Measurements from ENCODE around the gene CDS1. TPM values are rescaled to one million over a fixed set of nuclear protein-coding genes. Genes with fewer than 3 reads are reported as not detected.

CDS1 gene
- total and polyA plus RNA-seq, 2 donors from 2014 or later: 13.5 to 18.8 TPM

DNA sequence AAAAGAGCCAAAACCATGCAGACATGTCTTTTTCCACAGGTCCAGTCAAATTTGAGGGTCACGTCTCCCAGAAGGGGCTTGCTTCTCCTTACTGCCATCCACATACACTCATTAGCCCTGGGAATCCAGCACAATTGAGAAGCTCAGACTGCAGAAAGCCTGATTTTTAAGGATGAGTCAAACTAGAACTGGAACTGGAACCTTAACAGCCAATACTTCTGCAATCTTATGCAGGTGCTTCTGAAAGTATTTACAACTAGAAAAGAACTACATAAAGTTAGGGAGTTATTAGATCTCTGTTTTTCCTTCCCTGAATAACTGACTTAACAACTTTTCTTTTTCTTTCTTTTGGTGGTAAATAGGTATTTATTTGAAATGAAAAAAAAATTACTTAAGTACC, 86.3 kb downstream of the CDS1 start:
- H3K27ac ChIP-seq (ENCODE audit: low read depth in 2 of 2, low read length in 2 of 2): no peak overlapping the region
- H3K9me3 ChIP-seq (ENCODE audit: control insufficient read depth in 2 of 3, insufficient read depth in 1 of 3, low read length in 3 of 3): no peaks in the 10 kb centered on the region
- H3K27me3 ChIP-seq (ENCODE audit: control insufficient read depth, insufficient read depth, low read length): no peaks in the 10 kb centered on the region
- TF ChIP-seq, protein P1, sequence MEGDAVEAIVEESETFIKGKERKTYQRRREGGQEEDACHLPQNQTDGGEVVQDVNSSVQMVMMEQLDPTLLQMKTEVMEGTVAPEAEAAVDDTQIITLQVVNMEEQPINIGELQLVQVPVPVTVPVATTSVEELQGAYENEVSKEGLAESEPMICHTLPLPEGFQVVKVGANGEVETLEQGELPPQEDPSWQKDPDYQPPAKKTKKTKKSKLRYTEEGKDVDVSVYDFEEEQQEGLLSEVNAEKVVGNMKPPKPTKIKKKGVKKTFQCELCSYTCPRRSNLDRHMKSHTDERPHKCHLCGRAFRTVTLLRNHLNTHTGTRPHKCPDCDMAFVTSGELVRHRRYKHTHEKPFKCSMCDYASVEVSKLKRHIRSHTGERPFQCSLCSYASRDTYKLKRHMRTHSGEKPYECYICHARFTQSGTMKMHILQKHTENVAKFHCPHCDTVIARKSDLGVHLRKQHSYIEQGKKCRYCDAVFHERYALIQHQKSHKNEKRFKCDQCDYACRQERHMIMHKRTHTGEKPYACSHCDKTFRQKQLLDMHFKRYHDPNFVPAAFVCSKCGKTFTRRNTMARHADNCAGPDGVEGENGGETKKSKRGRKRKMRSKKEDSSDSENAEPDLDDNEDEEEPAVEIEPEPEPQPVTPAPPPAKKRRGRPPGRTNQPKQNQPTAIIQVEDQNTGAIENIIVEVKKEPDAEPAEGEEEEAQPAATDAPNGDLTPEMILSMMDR (IDR thresholded peaks at IDR 0.05; ENCODE audit: borderline replicate concordance, extremely low read depth, insufficient read depth): no peak
- FAIRE-seq (no peak), DNase-seq (no peak)
- no peak overlapping the region for H3K4me3 ChIP-seq (ENCODE audit: low read length in 3 of 3)
- no peak overlapping the region for H3K9ac ChIP-seq (ENCODE audit: low read length in 3 of 3)
- intact Hi-C loops (cut with DNase I): no loop called here
- peaks cover 6 to 28% (median 12%) of the 10 kb centered on the region in 3 donors for H3K36me3 ChIP-seq (ENCODE audit: control insufficient read depth in 2 of 3, insufficient read depth in 3 of 3, low read length in 3 of 3)
- no peaks in the 10 kb centered on the region for H3K4me1 ChIP-seq (ENCODE audit: control insufficient read depth in 2 of 3, insufficient read depth in 2 of 3, low read depth in 1 of 3, low read length in 3 of 3)

DNA sequence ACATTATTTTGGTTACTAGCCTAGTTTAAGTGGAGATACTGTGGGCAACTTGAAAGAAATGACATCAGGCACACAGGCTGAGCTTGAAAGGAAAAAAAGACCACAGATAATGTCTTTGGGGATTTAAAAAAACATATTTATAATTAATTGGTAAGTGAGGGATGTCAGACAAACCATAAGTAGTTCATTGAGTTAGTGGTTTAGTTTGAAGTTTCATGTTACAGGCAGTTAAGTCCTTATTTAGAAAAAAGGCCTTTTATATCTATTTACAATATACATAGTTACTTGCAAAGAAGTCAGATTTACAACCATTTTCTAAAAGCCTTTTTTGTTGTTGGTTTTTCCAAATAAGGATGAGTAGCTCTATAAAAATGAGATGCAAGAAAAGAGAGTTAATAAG, 89.2 kb downstream of the CDS1 start:
- no peaks in the 10 kb centered on the region for H3K4me1 ChIP-seq (ENCODE audit: control insufficient read depth in 2 of 3, insufficient read depth in 2 of 3, low read depth in 1 of 3, low read length in 3 of 3)
- no peak overlapping the region for H3K4me3 ChIP-seq (ENCODE audit: low read length in 3 of 3)
- TF ChIP-seq, protein P1 (IDR thresholded peaks at IDR 0.05; ENCODE audit: borderline replicate concordance, extremely low read depth, insufficient read depth): no peak
- H3K27ac ChIP-seq (ENCODE audit: low read depth in 2 of 2, low read length in 2 of 2): no peak overlapping the region
- H3K36me3 ChIP-seq (ENCODE audit: control insufficient read depth in 2 of 3, insufficient read depth in 3 of 3, low read length in 3 of 3): peaks cover 4 to 48% (median 28%) of the 10 kb centered on the region in 3 donors
- H3K27me3 ChIP-seq (ENCODE audit: control insufficient read depth, insufficient read depth, low read length): no peaks in the 10 kb centered on the region
- DNase-seq (no peak), FAIRE-seq (no peak)
- H3K9ac ChIP-seq (ENCODE audit: low read length in 3 of 3): no peak overlapping the region
- intact Hi-C loops (cut with DNase I): no loop called here
- no peaks in the 10 kb centered on the region for H3K9me3 ChIP-seq (ENCODE audit: control insufficient read depth in 2 of 3, insufficient read depth in 1 of 3, low read length in 3 of 3)

DNA sequence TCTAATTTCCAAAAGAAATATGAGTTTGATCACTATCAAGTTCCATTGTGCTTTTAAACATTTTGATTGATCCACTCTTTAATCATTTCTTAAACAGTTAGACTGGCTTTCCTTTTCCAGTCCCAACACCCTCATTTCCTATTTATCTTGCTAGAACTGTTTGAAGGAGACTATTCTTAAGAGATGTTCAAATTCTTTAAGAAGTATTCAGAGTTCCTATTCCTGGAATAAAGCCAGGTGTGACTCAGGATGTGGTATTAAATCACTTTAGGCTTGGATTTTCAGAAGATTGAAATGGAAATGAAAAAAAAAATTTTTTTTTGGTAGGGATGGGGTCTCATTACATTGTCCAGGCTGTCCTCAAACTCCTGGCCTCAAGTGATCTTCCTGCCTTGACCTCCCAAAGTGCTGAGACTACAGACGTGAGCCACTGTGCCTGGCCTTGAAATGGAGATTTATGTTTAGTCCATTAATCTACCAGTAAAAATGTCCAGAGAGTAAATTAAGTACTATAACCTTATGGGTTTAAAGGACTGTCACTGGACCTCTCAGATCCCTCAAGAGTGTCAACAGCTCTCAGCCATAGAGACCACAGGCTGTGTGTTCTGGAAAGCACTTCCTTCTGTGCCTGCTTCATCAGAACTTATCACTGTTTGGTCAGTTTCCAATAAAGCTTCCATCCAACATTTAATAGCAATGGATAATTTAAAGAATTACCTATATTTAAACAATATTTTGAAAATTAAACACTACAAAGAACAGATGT, 90.7 kb downstream of the CDS1 start:
- intact Hi-C loops (cut with DNase I): no loop called here
- Histone ChIP-seq H3K9me3 (ENCODE audit: control insufficient read depth in 2 of 3, insufficient read depth in 1 of 3, low read length in 3 of 3) (no peaks in the 10 kb centered on the region), H3K27me3 (ENCODE audit: control insufficient read depth, insufficient read depth, low read length) (no peaks in the 10 kb centered on the region), H3K27ac (ENCODE audit: low read depth in 2 of 2, low read length in 2 of 2) (no peak overlapping the region), H3K4me3 (ENCODE audit: low read length in 3 of 3) (no peak overlapping the region), H3K4me1 (ENCODE audit: control insufficient read depth in 2 of 3, insufficient read depth in 2 of 3, low read depth in 1 of 3, low read length in 3 of 3) (no peaks in the 10 kb centered on the region), H3K9ac (ENCODE audit: low read length in 3 of 3) (no peak overlapping the region), H3K36me3 (ENCODE audit: control insufficient read depth in 2 of 3, insufficient read depth in 3 of 3, low read length in 3 of 3) (peaks cover 2 to 61% (median 38%) of the 10 kb centered on the region in 3 donors)
- TF ChIP-seq, protein P1 (IDR thresholded peaks at IDR 0.05; ENCODE audit: borderline replicate concordance, extremely low read depth, insufficient read depth): no peak
- peak in 2 of 5 donors; percentile 51 to 62 for DNase-seq
- no peak for FAIRE-seq
